T-helper 9 cell (primary cell): ENCODE results near the gene LRPAP1.
"Not testable (repeated sequence)": the region's sequence is repeated elsewhere in the genome, so short reads cannot be mapped to it uniquely, and the experiment has no call there.

Experiments used
- DNase-seq: peaks from one replicate; pipeline ENCODE4 v3.0.0-alpha.2; 2020

Gene LRPAP1

GRCh38 chr4:3517731-3518510 lies 14.3 kb downstream of the LRPAP1 start:
- no peak for DNase-seq

- no peak for DNase-seq
Measured at GRCh38 chr4:3516836-3517730, 15.1 kb downstream of the LRPAP1 start.

- no peak for DNase-seq
Measured at GRCh38 chr4:3516061-3516835, 16.0 kb downstream of the LRPAP1 start.

- DNase-seq, result no peak
Measured at GRCh38 chr4:3515646-3516045, 16.6 kb downstream of the LRPAP1 start.

GRCh38 chr4:3514806-3515501 lies 17.3 kb downstream of the LRPAP1 start:
- no peak for DNase-seq

- no peak for DNase-seq
Measured at GRCh38 chr4:3514221-3514780, 17.9 kb downstream of the LRPAP1 start.

- DNase-seq, result no peak
Measured at GRCh38 chr4:3513807-3514206, 18.4 kb downstream of the LRPAP1 start.

- DNase-seq, result no peak
Measured at GRCh38 chr4:3512719-3513118, 19.5 kb downstream of the LRPAP1 start.

GRCh38 chr4:3512279-3512678 lies 19.9 kb downstream of the LRPAP1 start:
- no peak for DNase-seq

- DNase-seq, result not testable (repeated sequence)
Measured at GRCh38 chr4:3511601-3512000, 20.6 kb downstream of the LRPAP1 start.

GRCh38 chr4:3511187-3511586 lies 21.0 kb downstream of the LRPAP1 start:
- no peak for DNase-seq

GRCh38 chr4:3510481-3510880 lies 21.7 kb downstream of the LRPAP1 start:
- no peak for DNase-seq

- DNase-seq, result no peak
Measured at GRCh38 chr4:3508542-3508941, 23.7 kb downstream of the LRPAP1 start.

- no peak for DNase-seq
Measured at GRCh38 chr4:3505231-3505630, 27.0 kb downstream of the LRPAP1 start.

- DNase-seq, result no peak
Measured at GRCh38 chr4:3502941-3503936, 29.0 kb downstream of the LRPAP1 start.

- no peak for DNase-seq
Measured at GRCh38 chr4:3501825-3502425, 30.3 kb downstream of the LRPAP1 start.

GRCh38 chr4:3501126-3501824 lies 30.9 kb downstream of the LRPAP1 start:
- DNase-seq, result no peak

GRCh38 chr4:3500634-3501101 lies 31.6 kb downstream of the LRPAP1 start:
- DNase-seq, result no peak

GRCh38 chr4:3500111-3500510 lies 32.1 kb downstream of the LRPAP1 start:
- no peak for DNase-seq

GRCh38 chr4:3499710-3500109 lies 32.5 kb downstream of the LRPAP1 start:
- no peak for DNase-seq
